ENCODE results near the gene BTBD10. TPM values are rescaled to one million over a fixed set of nuclear protein-coding genes. Genes with fewer than 3 reads are reported as not detected.

Gene BTBD10
- total and polyA plus RNA-seq, 2 of the 13 experiments (the other 11 are each of a cell fraction or from before 2014, with no cell fraction given): 9.8 to 26.6 TPM

DNA sequence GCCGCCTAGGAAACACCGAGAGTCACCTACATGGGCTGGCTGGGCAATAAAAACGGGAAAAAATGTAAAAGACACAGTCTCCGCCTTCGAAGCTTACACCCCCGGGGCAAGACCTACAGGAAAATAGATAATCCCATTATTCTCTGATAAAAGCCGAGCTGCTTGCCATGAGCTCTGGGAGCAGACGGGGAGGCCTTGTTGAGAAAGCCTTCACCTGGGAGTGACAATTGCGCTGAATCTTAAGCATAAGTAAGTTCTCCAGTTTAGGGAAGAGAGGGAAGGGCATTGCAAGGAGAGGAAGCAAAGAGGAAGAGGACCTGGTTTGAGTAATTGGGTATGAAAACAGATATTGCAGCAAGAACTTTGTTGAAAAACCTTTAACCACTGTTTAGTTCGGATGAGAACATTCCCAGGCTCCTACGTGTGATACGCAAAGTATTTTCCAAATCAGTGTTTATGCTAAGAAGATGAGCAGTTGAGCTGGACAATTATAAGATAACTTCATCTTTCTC lies 813 bp upstream of the BTBD10 start:
- ATAC-seq (no peak), FAIRE-seq (no peak), DNase-seq (ENCODE audit: low spot score) (no peak)
- 23% methylated on average over 12 of the region's 12 CpGs for WGBS (ENCODE audit: low lambda C conversion rate)
- BruUV-seq (replicated peaks): no TSS peak
- Histone ChIP-seq H3K27ac (ENCODE audit: extremely low read length, insufficient read depth, low read length) (peak overlapping the region; percentile 75), H3K36me3 (replicated peaks in 1 of 2; ENCODE audit: control insufficient read depth in 1 of 2, insufficient read depth in 2 of 2, low read length in 2 of 2) (no peaks in the 10 kb centered on the region), H3K27me3 (ENCODE audit: control insufficient read depth in 1 of 2, insufficient read depth in 2 of 2, low read length in 2 of 2) (no peaks in the 10 kb centered on the region; a peak in 1 of 5 replicates), H4K20me1 (ENCODE audit: insufficient read depth, low read length) (no peaks in the 10 kb centered on the region), H3K79me2 (ENCODE audit: insufficient read depth, low read length) (peaks cover 25% of the 10 kb centered on the region), H3K4me2 (ENCODE audit: low read depth, low read length) (peak overlapping the region; percentile 95), H3K4me3 (replicated peaks in 1 of 3; ENCODE audit: insufficient read depth in 1 of 3, low read depth in 2 of 3, low read length in 3 of 3) (peak overlapping the region; percentile 82 to 88 (median 84)), H3K9me3 (ENCODE audit: low read length) (no peaks in the 10 kb centered on the region), H2AFZ (ENCODE audit: low read length) (peak overlapping the region; percentile 72), H3K9ac (ENCODE audit: insufficient read depth, low read depth, low read length) (peak overlapping the region; percentile 86), H3K4me1 (ENCODE audit: insufficient read depth, low read length) (peaks cover 30% of the 10 kb centered on the region)
- ChIA-PET POLR2A (interaction anchor here (1.1 to 2.0 kb wide), 4 partner anchors 14 to 1087 kb away, joined by 3 to 12 read pairs (median 6); no protein-coding TSS in a partner anchor), CTCF (ENCODE audit: low intra/inter-chr PET ratio, low total read pairs) (no interaction called here)
- in situ Hi-C loops (cut with HindIII; ENCODE audit: extremely low pct_ligation_motif_present, low pct_unique_long_range_greater_than_20kb) (no loop called here), intact Hi-C loops (cut with micrococcal nuclease; ENCODE audit: unreplicated experiment) (loop anchor here (1.0 to 10.0 kb wide), 2 partner anchors 23 to 249 kb away; no protein-coding TSS in a partner anchor)
- TF ChIP-seq ZNF12 (CRISPR knock-in tag; IDR thresholded peaks at IDR 0.05) (peak; percentile 39; the same call in 1 of the 2 replicates), ZNF709 (CRISPR knock-in tag; IDR thresholded peaks at IDR 0.05) (0 out of 2 replicates have a peak, but pooled peaks have one; percentile 32), SOX13 (IDR thresholded peaks at IDR 0.05) (no peak), SOX13 (CRISPR knock-in tag; conservative IDR thresholded peaks at IDR 0.05 in 1 of 2, IDR thresholded peaks at IDR 0.05 in 1 of 2) (0 out of 4 replicates have a peak, but pooled peaks of 1 of the 2 experiments have one; percentile 4)
- TF ChIP-seq, protein P1, sequence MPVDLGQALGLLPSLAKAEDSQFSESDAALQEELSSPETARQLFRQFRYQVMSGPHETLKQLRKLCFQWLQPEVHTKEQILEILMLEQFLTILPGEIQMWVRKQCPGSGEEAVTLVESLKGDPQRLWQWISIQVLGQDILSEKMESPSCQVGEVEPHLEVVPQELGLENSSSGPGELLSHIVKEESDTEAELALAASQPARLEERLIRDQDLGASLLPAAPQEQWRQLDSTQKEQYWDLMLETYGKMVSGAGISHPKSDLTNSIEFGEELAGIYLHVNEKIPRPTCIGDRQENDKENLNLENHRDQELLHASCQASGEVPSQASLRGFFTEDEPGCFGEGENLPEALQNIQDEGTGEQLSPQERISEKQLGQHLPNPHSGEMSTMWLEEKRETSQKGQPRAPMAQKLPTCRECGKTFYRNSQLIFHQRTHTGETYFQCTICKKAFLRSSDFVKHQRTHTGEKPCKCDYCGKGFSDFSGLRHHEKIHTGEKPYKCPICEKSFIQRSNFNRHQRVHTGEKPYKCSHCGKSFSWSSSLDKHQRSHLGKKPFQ (CRISPR knock-in tag; IDR thresholded peaks at IDR 0.05; ENCODE audit: insufficient replicate concordance): no peak
- TF ChIP-seq, protein P2, sequence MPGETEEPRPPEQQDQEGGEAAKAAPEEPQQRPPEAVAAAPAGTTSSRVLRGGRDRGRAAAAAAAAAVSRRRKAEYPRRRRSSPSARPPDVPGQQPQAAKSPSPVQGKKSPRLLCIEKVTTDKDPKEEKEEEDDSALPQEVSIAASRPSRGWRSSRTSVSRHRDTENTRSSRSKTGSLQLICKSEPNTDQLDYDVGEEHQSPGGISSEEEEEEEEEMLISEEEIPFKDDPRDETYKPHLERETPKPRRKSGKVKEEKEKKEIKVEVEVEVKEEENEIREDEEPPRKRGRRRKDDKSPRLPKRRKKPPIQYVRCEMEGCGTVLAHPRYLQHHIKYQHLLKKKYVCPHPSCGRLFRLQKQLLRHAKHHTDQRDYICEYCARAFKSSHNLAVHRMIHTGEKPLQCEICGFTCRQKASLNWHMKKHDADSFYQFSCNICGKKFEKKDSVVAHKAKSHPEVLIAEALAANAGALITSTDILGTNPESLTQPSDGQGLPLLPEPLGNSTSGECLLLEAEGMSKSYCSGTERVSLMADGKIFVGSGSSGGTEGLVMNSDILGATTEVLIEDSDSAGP (CRISPR knock-in tag; IDR thresholded peaks at IDR 0.05; ENCODE audit: borderline replicate concordance): no peak
- TF ChIP-seq, protein P3, sequence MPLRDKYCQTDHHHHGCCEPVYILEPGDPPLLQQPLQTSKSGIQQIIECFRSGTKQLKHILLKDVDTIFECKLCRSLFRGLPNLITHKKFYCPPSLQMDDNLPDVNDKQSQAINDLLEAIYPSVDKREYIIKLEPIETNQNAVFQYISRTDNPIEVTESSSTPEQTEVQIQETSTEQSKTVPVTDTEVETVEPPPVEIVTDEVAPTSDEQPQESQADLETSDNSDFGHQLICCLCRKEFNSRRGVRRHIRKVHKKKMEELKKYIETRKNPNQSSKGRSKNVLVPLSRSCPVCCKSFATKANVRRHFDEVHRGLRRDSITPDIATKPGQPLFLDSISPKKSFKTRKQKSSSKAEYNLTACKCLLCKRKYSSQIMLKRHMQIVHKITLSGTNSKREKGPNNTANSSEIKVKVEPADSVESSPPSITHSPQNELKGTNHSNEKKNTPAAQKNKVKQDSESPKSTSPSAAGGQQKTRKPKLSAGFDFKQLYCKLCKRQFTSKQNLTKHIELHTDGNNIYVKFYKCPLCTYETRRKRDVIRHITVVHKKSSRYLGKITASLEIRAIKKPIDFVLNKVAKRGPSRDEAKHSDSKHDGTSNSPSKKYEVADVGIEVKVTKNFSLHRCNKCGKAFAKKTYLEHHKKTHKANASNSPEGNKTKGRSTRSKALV (CRISPR knock-in tag; IDR thresholded peaks at IDR 0.05): no peak
- TF ChIP-seq, protein P4, sequence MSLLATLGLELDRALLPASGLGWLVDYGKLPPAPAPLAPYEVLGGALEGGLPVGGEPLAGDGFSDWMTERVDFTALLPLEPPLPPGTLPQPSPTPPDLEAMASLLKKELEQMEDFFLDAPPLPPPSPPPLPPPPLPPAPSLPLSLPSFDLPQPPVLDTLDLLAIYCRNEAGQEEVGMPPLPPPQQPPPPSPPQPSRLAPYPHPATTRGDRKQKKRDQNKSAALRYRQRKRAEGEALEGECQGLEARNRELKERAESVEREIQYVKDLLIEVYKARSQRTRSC (CRISPR knock-in tag; IDR thresholded peaks at IDR 0.05; ENCODE audit: low read depth): no peak

All from HepG2 (cell line).